Panc1 (cell line): ENCODE measurements around the gene UBA1.

Experiments
- SIN3A ChIP-seq: IDR thresholded peaks from 2 replicates; pipeline ENCODE4 v1.6.1; 2012; ENCODE audit warnings: low read depth, mild to moderate bottlenecking, low read length, moderate library complexity, borderline replicate concordance; ENCODE audit not compliant: insufficient read depth
- TCF7L2 ChIP-seq: IDR thresholded peaks from 2 replicates; pipeline ENCODE4 v1.6.1; 2011; ENCODE audit warnings: mild to moderate bottlenecking, low read depth, low read length, inconsistent platforms
- TF ChIP-seq, protein P1 (sequence below), 2 experiments: IDR thresholded peaks; 2 replicates each; pipeline ENCODE4 v1.6.1; 2011 to 2012; ENCODE audit warnings: low read depth in 2 of 2, control low read depth in 1 of 2, low read length in 1 of 2, mild to moderate bottlenecking in 1 of 2, moderate library complexity in 1 of 2; ENCODE audit not compliant: insufficient read depth in 1 of 2
- TF ChIP-seq, protein P2 (sequence below): fragments of 450-650 bp; IDR thresholded peaks from 2 replicates; pipeline ENCODE4 v1.5.1; 2017; ENCODE audit warnings: mild to moderate bottlenecking

DNA sequence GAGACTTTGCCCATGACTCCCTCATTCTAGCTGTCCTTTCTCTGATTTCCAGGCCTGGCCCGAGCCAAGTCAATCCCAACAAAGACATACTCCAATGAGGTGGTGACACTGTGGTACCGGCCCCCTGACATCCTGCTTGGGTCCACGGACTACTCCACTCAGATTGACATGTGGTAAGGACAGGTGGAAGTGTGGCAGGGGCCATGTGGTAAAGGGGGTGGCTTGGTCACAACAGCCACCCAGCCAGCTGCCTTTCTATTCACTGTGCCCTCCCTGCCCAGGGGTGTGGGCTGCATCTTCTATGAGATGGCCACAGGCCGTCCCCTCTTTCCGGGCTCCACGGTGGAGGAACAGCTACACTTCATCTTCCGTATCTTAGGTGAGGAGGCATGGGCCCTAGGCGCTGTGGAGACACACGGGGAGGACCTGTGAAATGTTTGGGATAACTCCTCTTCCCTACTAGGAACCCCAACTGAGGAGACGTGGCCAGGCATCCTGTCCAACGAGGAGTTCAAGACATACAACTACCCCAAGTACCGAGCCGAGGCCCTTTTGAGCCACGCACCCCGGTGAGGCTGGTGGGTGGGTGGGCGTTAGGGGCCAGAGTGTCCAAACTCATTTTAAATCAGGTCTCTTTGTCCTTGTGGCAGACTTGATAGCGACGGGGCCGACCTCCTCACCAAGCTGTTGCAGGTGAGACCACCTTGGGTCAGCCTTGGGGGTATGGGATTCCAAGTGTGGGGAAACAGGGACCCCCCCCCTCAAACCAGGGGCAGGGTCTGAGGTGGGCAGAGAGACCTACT is 33.1 kb downstream of the UBA1 start:
- TF ChIP-seq SIN3A, result no peak
- TF ChIP-seq, protein P1, sequence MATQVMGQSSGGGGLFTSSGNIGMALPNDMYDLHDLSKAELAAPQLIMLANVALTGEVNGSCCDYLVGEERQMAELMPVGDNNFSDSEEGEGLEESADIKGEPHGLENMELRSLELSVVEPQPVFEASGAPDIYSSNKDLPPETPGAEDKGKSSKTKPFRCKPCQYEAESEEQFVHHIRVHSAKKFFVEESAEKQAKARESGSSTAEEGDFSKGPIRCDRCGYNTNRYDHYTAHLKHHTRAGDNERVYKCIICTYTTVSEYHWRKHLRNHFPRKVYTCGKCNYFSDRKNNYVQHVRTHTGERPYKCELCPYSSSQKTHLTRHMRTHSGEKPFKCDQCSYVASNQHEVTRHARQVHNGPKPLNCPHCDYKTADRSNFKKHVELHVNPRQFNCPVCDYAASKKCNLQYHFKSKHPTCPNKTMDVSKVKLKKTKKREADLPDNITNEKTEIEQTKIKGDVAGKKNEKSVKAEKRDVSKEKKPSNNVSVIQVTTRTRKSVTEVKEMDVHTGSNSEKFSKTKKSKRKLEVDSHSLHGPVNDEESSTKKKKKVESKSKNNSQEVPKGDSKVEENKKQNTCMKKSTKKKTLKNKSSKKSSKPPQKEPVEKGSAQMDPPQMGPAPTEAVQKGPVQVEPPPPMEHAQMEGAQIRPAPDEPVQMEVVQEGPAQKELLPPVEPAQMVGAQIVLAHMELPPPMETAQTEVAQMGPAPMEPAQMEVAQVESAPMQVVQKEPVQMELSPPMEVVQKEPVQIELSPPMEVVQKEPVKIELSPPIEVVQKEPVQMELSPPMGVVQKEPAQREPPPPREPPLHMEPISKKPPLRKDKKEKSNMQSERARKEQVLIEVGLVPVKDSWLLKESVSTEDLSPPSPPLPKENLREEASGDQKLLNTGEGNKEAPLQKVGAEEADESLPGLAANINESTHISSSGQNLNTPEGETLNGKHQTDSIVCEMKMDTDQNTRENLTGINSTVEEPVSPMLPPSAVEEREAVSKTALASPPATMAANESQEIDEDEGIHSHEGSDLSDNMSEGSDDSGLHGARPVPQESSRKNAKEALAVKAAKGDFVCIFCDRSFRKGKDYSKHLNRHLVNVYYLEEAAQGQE (IDR thresholded peaks at IDR 0.05; ENCODE audit: insufficient read depth in 1 of 2, low read depth in 2 of 2, low read length in 1 of 2), result no peak
- TF ChIP-seq, protein P2, sequence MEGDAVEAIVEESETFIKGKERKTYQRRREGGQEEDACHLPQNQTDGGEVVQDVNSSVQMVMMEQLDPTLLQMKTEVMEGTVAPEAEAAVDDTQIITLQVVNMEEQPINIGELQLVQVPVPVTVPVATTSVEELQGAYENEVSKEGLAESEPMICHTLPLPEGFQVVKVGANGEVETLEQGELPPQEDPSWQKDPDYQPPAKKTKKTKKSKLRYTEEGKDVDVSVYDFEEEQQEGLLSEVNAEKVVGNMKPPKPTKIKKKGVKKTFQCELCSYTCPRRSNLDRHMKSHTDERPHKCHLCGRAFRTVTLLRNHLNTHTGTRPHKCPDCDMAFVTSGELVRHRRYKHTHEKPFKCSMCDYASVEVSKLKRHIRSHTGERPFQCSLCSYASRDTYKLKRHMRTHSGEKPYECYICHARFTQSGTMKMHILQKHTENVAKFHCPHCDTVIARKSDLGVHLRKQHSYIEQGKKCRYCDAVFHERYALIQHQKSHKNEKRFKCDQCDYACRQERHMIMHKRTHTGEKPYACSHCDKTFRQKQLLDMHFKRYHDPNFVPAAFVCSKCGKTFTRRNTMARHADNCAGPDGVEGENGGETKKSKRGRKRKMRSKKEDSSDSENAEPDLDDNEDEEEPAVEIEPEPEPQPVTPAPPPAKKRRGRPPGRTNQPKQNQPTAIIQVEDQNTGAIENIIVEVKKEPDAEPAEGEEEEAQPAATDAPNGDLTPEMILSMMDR, result no peak
- TF ChIP-seq TCF7L2, result no peak
